ENCODE data around the gene AHNAK.

- peak; percentile 22 to 44 for TF ChIP-seq CTCF (conservative IDR thresholded peaks at IDR 0.05 in 1 of 2, IDR thresholded peaks at IDR 0.05 in 1 of 2; ENCODE audit: low read depth in 1 of 2, low read length in 2 of 2)
- no peak for TF ChIP-seq EZH2 (IDR thresholded peaks at IDR 0.05; ENCODE audit: low read length, missing control alignments)
These were observed 42.5 kb upstream of the AHNAK start for GRCh38 chr11:62588966-62589637.

Data from fibroblast of lung (primary cell).